COLO668 (cell line): ENCODE results near the gene KRTAP9-6.
"Not testable (repeated sequence)": the region's sequence is repeated elsewhere in the genome, so short reads cannot be mapped to it uniquely, and the experiment has no call there.

Experiments used
- DNase-seq: peaks from one replicate; lab custom pipeline; 2025; ENCODE audit not compliant: unreplicated experiment; lab: John Stamatoyannopoulos, UW

Gene KRTAP9-6

DNA sequence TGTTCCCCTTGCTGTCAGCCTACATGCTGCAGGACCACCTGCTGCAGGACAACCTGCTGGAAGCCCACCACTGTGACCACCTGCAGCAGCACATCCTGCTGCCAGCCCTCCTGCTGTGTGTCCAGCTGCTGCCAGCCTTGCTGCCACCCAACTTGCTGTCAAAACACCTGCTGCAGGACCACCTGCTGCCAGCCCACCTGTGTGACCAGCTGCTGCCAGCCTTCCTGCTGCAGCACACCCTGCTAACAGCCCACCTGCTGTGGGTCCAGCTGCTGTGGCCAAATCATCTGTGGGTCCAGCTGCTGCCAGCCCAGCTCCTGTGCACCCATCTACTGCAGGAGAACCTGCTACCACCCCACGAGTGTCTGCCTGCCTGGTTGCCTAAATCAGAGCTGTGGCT is 6.1 kb downstream of the KRTAP9-6 start:
- DNase-seq = not testable (repeated sequence)

DNA sequence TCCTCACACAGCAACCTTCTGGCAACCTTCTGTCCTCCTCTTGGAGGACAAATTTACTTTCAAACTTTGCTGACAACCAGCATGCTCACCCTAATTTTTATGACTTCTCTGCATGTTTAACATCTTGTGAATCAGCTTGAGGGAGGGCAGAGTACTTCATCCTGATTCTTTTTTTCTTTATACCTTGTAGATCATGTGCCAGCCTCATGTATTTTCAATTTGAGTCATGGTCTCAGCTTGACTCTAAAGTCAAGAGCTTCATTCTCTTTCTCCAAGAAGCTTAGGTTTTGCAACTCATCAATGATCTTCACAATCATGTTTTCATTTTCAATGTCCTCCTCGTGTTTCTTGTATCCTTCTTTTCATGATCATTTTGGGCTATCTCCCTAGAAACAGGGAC is 6.7 kb downstream of the KRTAP9-6 start:
- DNase-seq = no peak

- not testable (repeated sequence) for DNase-seq
These were observed 10.5 kb downstream of the KRTAP9-6 start, which contains the start of gene KRTAP9-7 for GRCh38 chr17:41275648-41276190. Gene KRTAP9-7 (plus strand): TSS chr17:41275698. CDS start chr17:41275698, 0 bp downstream.

DNA sequence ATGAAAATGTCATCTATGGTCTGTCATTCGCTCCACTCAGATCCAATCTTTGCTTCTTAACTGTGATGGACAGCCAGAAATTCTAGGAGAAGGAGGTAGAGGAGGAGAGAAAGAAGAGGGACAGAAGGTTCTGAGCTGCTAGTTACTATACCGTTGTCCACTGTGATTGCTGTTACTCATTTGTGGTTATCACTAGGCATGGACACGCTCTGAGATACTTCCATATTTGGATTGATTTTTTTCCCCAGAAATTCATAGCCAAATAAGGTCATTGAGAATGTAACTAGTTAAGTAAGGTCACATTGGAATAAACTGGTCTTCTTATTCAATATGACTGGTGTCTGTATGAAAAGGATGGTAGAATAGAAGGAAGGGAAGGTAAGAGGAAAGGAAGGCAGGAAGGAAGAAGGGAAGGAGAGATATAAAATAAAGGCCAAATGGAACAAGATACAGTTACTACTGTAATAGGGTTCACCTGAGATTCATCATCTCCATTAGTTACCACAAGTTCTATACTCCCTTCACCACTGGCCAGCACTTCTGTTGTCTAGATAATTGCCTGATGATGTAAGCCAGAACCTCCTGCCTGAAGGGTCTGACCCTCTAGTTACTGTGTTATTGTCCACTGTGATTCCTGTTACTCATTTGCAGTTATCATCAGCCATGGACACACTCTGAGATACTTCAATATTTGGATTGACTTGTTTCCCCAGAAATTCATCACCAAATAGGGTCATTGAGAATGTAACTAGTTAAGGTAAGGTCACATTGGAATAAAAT is 13.2 kb downstream of the KRTAP9-6 start:
- DNase-seq = no peak

DNA sequence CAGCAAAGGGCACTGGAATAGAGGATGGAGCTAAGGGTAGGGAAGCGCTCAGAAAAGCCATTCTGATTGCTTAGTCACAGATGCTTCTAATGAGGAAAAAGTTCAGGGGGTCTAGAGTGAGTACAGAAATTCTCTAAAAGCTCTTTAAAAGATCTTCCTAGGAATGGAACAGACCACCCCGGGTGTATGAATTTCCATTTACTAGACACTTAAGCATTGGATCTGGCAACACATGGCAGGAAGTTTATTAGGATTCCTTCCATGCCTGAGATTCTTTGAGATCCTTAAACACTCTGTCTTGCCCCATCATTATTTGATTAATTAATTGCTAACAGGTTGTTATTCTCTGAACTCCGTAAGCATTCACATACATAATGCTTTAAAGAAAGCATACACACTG is 18.9 kb downstream of the KRTAP9-6 start:
- no peak for DNase-seq

DNA sequence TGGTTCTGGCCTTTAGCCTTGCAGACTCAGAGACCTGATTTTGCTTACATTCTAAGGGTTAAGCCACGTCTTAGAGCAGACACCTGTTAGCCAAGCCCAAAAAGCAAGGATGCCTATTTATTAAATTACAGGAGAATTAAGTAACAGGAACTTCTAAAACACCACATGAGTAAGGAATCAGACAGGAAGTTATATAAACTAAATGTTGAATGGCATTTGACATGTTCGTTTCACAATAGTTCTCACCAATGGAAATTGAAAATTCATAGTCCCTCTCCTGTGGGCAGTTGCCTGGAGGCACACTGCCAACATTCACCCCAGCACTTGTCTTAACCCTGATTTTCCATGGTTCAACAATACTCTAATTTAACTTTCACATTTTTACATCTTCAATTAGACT is 19.4 kb downstream of the KRTAP9-6 start:
- no peak for DNase-seq

DNA sequence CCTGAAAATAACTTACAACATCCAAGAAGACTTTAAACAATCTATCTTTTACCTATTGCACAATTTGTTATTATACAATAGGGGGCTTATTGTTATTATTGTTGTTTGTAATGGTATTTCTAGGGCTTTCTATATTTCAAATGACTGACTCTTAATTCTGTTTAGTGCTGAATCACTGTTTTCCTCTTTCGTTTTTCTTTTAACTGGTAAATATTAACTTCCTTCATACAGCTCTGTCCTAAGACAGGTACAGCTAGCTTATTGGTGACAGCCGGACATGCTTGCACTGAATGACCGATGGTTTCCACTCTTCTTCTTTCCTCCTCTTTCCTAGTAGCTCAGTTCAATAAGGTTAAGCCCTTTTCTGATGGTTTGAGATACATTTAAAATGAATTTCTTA is 21.9 kb downstream of the KRTAP9-6 start:
- DNase-seq = no peak

GRCh38 chr17:41294016-41294415 is 28.8 kb downstream of the KRTAP9-6 start:
- no peak for DNase-seq

DNA sequence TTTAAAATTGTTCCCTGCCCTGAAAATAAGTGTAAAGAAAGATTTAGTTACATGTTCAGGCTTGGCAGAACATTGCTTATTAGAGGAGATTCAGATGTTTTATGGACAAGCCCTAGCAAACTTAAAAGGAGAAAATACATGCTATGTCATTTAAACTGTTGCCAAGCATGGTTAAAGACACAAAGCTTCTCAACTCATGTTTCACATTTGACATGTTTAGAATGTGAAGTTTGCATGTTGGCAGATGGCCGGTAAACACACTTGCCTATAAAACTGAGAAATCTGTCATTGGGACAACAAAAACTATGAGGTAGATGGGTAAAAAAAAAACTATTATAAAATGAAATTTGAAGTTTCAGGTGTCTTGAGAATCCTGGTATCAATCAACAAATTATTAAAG is 31.7 kb downstream of the KRTAP9-6 start:
- no peak for DNase-seq

- no peak for DNase-seq
These were observed 33.4 kb downstream of the KRTAP9-6 start for GRCh38 chr17:41298458-41299135.

DNA sequence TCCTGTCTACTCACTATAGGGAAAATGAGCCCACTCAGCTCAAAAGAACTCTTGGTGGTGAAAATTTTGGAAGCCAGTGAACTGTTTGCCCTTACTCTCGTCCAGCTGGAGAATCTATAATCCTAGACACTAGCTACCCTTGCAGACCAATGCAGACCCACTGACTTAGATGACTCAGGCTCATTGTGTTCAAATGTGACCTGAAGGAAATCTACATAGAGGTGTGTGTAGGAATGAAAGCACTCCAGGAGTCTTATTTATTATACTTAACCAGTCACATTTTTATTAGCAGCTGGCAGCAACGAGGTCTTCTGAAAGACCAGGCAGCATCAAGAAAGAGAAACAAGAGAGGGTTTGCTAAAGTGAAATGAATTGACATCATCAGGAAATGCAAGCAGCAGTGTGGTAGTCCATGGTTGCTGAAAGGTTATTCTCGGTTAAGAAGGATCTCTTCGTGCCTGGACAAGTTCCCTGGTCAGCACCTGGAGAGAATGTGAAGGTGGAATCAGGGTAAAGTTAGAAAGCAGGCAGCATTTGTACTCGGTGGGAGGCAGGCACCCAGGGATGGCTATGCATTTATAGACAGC is 36.1 kb downstream of the KRTAP9-6 start:
- DNase-seq = no peak

GRCh38 chr17:41301916-41302901 is 37.0 kb downstream of the KRTAP9-6 start, which contains the start of gene KRTAP29-1:
Gene KRTAP29-1 (minus strand): TSS chr17:41302851. CDS start chr17:41302851, 0 bp downstream.
- DNase-seq = no peak

- no peak for DNase-seq
These were observed 37.8 kb downstream of the KRTAP9-6 start for GRCh38 chr17:41302981-41303380.

DNA sequence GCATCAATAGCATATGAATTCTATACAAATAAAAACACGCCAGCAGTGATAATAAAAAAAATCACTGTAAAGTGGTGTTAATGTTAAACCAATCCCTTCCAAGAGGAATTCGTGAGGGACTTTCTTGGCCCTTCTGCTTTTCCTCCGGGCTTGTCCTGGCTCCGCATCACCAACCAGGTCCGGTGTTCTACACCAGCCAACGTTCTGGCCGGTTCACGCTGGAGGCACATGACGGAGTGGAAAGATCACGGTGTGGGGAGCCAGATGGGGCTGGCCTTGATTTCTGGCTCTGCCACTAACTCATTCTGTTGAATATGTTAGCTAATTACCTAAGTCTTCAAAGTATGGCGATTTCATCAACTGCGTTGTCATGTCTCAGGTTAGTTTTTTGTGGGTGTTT is 38.9 kb downstream of the KRTAP9-6 start:
- no peak for DNase-seq

DNA sequence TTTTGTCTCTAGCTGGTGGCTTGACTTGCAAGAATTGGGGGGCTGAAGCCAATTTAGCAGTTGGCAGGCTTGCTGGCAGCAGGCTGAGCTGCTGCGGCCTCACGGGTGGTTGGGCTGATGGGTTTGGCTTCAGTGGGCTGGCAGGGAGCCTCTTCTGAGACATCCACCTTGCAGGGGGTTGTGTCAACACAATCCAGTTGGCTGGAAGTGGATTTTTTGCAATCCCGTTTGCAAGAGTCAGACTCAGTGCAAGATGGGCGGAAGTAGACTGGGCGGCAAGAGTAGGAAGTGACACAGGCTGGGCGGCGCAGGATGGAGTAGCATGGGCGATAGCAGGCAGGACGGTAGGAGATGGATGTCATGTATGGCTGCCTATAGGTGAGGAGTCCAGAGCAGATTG is 42.5 kb downstream of the KRTAP9-6 start:
- DNase-seq = no peak

GRCh38 chr17:41308251-41308917 is 43.2 kb downstream of the KRTAP9-6 start:
- DNase-seq = peak; percentile 36

- DNase-seq = no peak
These were observed 43.8 kb downstream of the KRTAP9-6 start, which contains the start of gene KRTAP16-1 for GRCh38 chr17:41308918-41309359. Gene KRTAP16-1 (minus strand): TSS chr17:41309309. CDS start chr17:41309253, 56 bp downstream.

- DNase-seq = no peak
These were observed 45.9 kb downstream of the KRTAP9-6 start for GRCh38 chr17:41311111-41311510.

- DNase-seq = peak; percentile 1
These were observed 50.1 kb downstream of the KRTAP9-6 start, which contains the start of gene KRTAP17-1 for GRCh38 chr17:41315204-41315794. Gene KRTAP17-1 (minus strand): TSS chr17:41315710. CDS start chr17:41315650, 60 bp downstream.
